GM15510 (cell line): ENCODE measurements around the gene PRKCH.

Experiments used
- POLR2A ChIP-seq: IDR thresholded peaks from 3 replicates; pipeline ENCODE4 v1.6.1; 2011; ENCODE audit warnings: borderline replicate concordance; ENCODE audit not compliant: insufficient read length; ENCODE audit errors: extremely low read depth

Gene PRKCH

DNA sequence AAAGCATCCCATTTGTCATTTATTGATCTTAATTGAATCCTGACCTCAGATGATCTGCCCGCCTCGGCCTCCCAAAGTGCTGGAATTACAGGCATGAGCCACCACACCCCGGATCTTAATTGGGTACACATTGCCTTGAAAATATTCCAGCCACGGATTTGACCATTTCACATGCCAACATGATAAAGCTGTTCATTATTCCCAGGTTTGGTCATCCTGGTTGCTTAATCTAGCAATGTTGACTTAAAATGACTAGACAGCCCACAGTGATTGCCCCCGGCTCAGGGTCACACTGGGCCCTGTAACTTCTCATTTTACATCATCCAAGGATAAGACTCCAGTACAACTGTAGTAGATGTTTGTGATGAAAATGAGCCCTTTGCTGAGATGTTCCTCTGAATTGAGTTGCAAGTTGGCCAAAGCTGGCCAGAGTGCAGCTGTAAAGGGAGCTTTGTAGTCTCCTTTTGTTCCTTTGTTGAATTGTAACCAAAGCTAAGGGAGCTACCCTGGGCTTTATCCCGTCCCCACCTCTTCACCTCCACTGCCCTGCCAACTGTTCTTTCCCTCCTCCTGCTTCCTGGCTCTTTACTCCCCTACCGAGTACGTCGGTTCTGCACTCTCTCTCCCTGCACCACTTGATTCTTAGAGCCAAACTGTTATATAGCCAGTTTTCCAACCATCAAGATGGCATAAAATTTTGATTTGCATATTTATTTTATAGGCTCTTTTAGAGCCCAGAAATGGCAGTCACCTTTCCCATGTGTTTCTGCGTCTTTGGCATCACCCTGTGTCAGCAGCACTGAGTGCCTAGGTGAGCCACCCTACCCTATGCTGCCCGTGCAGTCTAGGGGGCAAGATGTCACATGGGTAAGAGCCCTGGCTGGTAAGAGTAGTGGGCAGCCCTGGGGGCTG, 232.6 kb downstream of the PRKCH start:
- no peak for TF ChIP-seq POLR2A

DNA sequence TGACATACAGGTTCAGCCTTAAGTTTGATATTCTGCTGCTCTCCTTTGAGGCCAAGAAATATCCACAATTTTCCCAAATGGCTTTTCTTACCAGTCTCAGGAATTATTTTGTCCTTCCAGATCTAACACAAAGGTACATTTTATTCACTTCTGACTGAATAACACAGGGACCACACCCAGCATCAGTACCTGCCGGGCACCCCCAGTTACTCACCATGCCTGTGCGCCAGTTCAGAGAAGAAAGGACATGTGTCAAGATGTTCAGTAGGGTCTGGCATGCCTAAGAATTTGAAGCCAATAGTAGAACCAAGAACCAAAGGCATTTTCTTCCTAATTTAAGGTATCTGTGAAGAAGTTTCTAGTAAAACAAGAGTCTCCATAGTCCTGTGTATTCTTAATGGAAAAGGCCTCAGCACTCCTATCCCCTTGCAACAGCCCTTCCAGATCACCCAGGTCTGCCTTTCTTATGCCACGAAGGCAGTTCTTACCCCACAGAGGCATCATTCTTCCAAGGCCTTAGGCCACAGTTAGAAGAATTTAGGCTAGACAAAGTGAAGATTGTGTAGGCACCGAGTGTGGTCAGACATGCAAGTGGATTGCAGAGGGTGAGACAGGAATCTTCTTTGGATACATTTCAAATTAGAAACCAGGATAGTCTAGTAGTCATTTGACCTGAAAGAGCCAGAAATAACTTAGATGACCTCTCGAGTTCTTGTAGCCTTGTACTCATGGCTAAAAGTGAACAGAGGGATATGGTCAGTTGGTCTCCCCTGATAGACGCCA, 233.9 kb downstream of the PRKCH start:
- TF ChIP-seq POLR2A = no peak

DNA sequence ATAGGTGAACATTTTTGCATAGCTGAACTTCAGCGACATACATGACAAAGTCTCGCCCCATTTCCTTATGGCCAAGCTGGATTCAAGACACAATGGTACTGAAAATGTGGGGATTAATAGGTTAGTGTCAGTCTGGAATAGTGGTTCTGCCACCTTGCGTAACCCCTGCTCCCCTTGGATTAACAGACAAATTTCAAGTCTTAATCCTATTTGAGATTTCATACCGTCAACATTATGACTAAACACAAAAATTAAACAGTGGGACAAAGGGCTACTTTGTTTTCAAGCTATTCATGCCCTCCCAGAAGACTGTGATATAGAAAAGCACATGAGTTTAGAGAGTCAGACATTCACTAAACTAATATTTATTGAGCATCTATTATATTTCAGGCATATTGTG, 235.1 kb downstream of the PRKCH start:
- TF ChIP-seq POLR2A = no peak

DNA sequence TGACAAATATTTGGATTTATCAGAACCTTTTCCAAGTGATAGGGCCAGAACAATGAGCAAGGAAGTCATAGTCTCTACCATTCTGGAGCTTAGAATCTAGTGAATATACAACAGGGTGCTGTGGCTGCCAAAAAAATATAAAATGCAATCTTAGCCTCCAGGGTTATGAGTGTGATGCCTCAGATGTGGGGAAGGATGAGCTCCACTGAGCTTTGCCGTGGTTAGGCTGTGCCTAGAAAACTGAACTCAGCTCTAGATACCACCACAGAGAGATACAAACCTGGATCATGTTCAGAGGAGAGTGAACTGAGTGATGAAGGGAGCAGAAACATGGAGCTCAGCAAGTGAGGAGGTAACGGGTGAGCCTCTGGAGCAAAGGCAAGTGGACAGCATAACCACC, 235.9 kb downstream of the PRKCH start:
- TF ChIP-seq POLR2A = no peak

DNA sequence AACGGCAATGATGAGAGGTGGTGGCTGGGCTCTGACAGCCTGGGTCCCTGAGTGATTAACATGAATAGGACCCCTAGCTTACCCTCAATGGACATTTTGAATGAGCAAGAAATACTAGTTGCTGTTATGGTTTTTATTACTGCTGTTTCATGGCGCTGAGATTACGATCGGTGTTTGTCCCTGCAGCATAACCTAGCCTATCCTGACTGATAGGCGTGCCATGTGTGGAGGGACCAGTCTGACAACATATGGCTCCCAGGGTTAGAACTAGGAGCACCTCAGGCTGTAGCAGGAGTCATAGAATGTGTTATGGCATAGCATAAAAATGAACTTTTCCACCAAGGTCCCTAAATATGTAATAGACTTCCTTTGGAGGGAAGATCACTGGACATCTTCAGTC, 236.5 kb downstream of the PRKCH start:
- no peak for TF ChIP-seq POLR2A

DNA sequence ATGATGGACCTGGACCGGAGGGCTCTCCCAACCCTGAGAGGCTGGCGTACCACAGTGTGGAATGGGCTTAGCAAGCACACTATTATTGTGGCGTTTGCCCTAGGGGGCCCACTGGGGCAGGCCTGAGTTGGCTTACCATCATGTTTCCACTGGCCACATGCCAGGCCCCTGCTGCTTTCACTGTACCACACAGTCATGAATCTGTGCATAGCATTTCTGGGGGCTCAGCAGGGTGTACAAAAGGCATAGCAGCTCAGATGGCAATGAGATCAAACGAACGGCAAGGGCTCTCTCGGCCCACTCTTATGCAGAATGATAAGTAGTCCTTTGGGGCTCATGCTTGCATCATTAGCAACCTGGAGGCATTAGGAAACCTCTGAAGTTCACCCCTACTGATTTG, 236.9 kb downstream of the PRKCH start:
- TF ChIP-seq POLR2A = no peak

DNA sequence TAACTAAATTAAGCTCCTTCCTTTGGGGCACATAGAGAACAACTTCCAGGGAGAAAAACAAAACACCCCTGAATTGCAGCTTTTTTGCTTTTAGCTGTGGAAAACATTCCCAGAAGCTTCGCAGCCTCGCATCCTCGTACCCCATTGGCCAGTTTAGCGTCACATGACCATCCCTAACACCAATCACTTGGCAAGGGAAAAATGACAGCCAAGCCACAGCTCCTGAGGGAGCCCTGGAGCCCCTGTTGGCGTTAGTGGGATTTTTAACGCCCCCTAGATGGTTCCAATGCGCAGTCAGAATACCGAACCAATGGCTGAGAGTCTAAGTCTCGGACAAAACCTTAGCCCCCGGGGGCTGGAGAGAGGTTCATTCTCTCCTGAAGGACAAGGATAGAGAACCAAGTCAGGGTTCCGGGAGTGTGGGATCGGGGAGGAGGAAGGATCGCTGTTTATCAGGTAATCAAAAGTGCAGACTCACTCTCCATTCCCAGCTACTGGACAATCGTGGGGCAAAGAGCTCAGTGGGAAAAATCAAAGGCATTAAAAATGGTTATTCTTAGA, 238.3 kb downstream of the PRKCH start:
- TF ChIP-seq POLR2A = no peak

DNA sequence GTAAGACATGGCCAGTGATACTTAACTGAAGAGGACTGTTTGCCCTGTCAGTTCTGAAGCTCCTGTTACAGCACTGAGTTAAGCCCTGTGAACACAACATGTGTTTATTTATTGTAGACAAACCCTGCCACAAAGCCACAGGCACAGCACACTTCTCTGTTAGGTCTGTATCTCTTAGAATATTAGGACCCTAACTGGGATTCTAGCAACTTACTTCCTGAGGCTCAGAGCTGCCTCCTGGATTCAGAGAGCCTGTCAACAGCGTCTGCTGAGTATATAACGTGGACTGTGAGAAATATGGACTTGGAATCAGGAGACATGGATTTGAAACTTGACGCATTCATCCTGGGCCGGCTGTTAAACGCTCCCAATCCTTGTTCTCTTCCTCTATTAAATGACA, 238.9 kb downstream of the PRKCH start:
- no peak for TF ChIP-seq POLR2A

DNA sequence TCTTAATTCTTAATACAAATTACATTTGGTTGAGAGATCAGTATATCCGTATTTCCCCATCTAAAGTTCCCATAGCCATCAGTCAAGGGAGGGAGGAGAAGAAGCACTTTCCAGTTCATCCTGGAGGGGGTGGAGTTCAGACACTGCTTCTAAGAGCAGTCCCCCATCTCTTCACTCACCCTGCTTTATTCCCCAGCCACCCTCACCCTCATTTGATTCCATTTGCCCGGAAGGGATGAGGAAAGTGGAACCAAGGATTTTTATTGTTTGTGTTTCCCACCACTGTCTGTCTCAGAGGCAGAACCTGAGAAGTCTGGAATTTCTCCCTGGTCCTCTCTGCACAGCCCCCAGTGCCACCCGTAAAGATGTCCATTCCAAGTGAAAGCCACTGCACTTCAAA, 239.7 kb downstream of the PRKCH start:
- TF ChIP-seq POLR2A = no peak

DNA sequence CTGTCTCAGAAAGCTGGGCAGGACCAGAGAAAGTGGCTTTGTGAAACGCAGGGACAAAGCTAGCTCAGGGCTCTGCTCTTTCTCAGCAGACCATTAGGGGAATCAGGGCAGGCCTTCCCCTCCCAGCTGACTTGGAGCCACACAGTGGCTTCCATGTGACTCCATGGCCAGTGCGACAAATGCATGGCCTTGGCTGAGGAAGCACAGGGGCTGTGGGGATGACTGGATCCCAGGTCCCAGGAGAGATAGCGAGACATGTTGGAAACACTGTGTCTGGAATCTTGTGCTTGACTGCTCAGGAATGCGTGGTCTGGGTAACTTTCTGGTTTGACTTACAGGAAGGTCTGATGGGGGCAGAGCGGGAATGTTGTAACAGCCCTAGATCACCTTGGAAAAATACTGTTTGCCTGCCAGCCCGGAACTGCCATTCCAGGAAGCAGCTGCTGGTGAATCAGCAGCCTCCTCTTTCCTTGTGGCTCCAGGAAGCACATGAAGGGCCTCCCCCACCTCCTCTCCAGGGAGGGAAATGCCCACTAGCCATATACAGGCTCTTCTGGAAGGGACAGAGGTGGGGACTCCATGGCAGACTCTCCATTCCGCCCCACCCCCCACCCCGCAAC, 240.4 kb downstream of the PRKCH start:
- TF ChIP-seq POLR2A = no peak

DNA sequence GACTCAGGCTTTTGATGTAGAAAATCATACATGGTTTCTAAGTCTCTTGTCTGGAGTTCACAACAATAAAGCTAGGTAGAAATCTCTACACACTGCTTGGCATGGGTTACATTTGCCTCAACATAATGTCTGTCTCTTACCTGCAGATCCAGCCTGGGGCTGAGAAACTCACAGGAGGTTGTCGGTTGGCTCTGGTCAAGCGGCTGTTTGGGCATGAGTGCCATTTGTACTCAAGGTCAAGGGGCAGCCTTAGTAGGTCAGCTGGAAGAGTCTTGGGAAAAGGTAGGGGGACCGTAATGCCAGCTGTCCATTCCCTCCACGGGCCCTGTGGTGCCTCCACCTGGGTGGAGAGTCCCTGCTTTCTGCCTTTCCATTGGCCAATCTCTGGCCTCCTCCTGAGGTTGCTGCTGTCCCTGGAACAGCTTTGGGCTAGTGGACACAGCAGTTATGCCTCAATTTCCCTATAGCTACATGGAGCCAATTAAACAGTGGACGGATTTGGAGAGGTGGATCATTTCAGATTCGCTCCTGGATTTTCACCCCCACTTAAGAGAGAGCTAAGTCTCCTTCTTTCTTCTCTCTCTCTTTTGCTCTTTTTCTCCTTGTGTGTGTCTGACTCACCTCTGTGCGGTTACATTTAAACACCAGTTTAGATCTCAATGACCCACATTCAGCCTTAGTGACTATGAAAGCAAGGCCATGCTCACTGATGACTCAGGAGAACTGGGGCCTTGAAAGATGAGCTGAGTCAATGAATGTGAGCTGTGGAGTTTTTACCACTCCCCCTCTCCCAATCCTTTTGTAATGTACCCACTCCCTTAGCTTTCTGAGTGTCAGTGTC, 241.2 kb downstream of the PRKCH start:
- no peak for TF ChIP-seq POLR2A

DNA sequence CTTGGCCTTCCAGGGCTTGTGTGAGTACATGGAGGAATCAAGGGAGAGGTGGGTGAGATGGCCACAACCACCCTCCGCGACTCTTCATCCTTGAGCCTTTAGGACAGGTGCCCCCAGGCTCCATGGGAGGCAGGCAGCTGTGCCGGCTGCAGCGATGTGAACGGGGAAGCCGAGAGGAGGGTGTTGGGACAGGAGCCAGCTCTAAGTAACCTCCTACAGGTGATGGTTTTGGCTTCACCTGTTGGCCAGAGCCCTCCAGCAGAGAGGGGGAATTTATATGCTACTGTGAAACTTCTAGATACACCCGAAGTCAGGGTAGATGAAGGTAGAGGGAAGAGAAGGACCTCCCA, 241.8 kb downstream of the PRKCH start:
- TF ChIP-seq POLR2A = no peak

DNA sequence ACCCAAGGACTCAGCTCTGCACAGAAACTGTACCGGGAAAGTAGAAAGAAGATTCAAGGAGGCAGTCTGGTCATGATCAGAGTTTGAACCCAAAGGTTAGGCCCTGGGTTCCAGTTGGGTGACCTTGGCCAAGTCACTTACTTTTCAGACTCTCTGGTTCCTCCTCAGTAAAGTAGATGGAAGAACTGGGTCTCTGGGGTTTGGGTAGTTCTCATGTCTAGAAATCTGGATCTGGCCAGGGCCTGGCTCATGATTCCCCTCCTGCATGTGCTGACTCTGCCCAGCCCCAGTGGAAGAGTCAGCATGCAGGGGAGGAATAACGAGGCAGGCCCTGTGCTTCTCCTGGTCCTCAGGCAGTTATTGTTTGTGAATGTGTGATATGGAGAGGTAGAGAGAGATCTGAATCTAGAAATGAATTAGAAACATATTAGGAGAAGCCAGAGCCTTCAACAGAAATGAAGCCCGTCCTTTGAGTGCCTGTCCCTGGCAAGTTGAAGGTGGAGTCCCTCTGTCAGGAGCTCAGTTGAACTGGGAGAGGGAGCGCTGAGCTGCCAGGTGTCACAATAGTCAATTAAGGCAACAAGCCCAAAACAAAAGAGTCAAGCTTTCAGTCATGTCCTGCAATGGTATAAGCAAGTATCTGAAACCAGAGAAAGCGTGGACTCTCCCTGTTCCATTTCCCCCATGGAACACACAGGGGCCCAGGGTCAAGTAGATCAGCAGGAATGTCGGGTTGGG, 242.7 kb downstream of the PRKCH start:
- no peak for TF ChIP-seq POLR2A

DNA sequence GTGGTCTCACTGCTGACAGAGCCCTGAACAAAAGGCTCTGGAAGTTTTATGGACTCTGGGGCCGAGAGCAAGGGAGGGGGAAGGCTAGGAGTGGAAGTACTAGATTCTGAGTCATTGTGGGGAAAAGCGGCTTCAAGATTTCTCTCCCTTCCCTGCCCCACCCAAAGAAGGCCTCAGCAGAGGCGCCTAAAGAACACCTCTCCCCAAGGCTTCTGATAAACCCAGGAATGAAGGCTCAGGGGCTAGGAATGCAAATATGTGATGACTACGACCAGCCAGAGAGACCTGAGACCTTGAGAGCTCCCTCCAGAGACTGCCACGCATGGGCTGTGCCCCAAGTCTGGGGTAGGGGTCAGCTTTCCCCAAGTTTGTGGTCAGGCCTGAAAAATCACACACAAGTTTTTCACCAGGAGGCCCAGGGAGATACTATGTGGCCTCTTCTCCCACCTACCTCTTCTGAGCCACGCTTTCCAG, 243.3 kb downstream of the PRKCH start:
- no peak for TF ChIP-seq POLR2A

DNA sequence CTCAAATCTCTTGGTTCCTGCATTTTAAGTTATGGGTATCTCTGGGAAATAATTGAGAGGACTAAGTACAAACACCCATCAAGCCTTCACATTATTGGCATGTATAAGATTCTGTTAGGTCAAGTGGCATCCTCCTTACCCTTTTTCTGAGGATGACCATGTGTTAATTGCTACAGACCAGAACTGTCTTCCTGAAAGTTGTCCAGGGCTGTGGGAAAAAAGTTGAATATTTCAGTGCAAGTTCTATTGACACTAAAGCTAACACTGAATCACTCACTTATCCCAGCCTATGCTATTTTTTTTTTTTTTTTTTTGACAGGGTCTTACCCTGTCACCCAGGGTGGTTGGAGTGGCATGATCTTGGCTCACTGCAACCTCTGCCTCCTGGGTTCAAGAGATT, 243.8 kb downstream of the PRKCH start:
- no peak for TF ChIP-seq POLR2A
